GM19397 (cell line): ENCODE results near the gene COX6B1.
"Not testable (repeated sequence)": the region's sequence is repeated elsewhere in the genome, so short reads cannot be mapped to it uniquely, and the experiment has no call there.

Source experiments
- ATAC-seq: cut with Tn5 transposase; IDR thresholded peaks from one replicate; pipeline ENCODE4 v1.9.1; 2021; ENCODE audit warnings: mild to moderate bottlenecking, moderate library complexity; ENCODE audit not compliant: unreplicated experiment

Gene COX6B1

GRCh38 chr19:35633727-35634440 lies 14.2 kb upstream of the COX6B1 start:
- ATAC-seq = no peak

GRCh38 chr19:35636651-35637050 lies 11.5 kb upstream of the COX6B1 start:
- no peak for ATAC-seq

DNA sequence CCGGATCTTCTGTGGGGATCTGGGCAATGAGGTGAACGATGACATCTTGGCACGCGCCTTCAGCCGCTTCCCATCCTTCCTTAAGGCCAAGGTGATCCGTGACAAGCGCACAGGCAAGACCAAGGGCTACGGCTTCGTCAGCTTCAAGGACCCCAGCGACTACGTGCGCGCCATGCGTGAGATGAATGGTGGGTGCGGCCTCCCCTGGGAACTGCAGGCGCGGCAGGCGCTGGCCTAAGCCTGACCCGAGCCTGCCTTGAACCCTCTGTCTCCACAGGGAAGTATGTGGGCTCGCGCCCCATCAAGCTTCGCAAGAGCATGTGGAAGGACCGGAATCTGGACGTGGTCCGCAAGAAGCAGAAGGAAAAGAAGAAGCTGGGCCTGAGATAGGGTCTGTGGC lies 11.0 kb upstream of the COX6B1 start:
- ATAC-seq = no peak

- ATAC-seq = no peak
Observed at GRCh38 chr19:35639321-35639639, 8.8 kb upstream of the COX6B1 start.

- ATAC-seq = no peak
Observed at GRCh38 chr19:35639863-35640262, 8.3 kb upstream of the COX6B1 start.

- no peak for ATAC-seq
Observed at GRCh38 chr19:35641515-35642151, 6.5 kb upstream of the COX6B1 start, which contains the start of gene ETV2. ETV2 (plus strand) TSS chr19:35641745; CDS start chr19:35642461, 716 bp downstream.

- ATAC-seq = no peak
Observed at GRCh38 chr19:35642312-35642711, 5.8 kb upstream of the COX6B1 start.

DNA sequence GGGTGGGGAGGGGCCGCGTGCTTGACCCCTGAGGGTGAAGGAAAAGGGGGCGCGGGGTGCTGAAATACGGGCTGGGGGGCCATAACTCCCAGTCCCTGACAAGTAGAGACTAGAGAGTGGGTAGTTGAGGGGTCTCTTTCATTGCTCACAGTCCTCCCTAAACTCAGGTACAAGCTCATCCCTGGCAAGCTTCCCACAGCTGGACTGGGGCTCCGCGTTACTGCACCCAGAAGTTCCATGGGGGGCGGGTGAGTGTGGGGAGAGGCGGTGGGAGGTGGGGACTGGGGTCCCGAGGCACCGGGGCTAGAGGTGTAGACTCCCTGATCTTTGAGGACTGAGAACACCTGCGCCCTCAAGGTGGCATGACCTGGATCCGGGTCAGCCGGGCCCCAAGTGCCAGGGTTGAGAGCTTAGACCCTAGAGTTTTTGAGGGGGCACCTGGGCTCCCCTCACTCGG lies 5.3 kb upstream of the COX6B1 start:
- ATAC-seq = no peak

DNA sequence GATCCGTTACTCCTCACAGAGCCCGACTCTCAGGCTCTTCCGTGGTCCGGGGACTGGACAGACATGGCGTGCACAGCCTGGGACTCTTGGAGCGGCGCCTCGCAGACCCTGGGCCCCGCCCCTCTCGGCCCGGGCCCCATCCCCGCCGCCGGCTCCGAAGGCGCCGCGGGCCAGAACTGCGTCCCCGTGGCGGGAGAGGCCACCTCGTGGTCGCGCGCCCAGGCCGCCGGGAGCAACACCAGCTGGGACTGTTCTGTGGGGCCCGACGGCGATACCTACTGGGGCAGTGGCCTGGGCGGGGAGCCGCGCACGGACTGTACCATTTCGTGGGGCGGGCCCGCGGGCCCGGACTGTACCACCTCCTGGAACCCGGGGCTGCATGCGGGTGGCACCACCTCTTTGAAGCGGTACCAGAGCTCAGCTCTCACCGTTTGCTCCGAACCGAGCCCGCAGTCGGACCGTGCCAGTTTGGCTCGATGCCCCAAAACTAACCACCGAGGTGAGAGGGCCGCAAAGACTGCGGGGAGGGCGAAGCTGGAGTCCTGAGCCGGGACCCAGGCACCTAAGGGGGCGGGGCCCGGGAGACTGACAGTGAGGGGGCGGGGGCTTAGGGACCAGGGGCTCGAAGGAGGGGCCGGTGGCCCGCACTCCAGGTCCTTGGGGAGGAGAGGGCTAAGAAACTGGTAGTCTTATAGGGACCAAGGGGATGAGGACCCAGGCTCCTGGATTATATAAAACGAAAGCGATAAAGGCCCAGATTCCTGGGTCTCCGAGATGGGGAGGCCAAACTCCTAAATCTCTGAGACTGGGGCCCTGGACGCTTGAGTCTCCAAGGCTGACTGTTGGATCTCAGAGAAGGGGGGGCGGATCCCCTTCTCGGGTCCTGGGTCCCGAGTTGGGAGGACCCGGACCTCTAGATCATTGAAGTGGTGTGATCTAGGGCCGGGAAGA lies 4.6 kb upstream of the COX6B1 start:
- ATAC-seq = peak; percentile 49

DNA sequence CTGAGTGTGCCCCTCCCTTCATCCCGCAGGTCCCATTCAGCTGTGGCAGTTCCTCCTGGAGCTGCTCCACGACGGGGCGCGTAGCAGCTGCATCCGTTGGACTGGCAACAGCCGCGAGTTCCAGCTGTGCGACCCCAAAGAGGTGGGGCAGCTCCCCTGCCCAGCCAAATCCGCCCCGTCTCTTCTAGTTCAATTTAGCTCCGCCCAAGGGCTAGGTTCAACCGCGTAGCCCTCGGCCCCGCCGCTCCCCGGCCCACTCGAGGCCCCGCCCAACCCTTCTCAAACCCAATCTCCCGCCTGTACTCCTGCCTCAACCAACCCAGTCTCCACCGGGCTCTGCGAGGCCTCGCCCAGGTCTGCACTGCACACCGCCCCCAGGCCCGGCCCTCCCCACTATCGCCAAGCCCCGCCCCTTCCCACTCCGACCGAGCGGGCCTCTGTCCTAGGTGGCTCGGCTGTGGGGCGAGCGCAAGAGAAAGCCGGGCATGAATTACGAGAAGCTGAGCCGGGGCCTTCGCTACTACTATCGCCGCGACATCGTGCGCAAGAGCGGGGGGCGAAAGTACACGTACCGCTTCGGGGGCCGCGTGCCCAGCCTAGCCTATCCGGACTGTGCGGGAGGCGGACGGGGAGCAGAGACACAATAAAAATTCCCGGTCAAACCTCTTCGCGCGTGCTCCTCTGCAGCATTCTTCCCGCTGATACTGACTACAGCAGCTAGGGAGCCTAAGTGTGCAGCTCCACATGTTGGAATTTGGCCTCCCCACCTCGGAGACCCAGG lies 3.7 kb upstream of the COX6B1 start:
- peak; percentile 57 for ATAC-seq

DNA sequence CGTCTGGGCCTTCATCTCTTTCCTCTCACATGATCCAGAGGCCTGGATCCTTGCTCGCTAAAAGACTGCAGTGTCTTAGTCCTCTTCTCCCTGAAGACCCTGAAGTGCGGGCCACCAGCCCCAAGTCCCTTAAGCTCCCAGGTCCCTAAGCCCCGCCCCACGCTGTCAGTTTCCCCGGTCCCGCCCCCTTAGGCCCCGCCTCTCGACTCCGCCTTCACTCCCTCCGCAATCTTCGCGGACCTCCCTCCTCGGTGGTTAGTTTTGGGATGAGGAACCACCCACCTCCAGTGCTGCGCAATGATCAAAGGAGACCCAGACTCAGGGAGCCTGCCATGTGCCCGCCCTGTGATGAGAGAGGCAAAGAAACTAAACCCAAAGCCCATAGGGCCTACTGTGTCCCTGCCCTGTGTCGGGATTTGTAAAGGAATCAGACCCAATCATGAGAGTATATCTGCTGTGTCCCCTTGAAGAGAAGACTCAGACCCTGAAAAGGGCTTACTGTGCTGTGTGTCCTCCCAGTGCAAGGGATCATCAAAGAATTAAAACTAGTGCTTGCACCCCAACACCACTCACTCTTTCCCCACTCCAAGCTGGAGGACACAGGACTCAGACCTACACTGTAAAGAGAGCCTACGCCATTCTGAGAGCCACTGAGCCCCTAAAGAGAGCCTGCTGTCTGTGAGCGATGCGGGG lies 3.0 kb upstream of the COX6B1 start:
- ATAC-seq = no peak

- no peak for ATAC-seq
Observed at GRCh38 chr19:35645680-35646511, 2.2 kb upstream of the COX6B1 start.

- no peak for ATAC-seq
Observed at GRCh38 chr19:35650581-35650980, 2.5 kb downstream of the COX6B1 start.

DNA sequence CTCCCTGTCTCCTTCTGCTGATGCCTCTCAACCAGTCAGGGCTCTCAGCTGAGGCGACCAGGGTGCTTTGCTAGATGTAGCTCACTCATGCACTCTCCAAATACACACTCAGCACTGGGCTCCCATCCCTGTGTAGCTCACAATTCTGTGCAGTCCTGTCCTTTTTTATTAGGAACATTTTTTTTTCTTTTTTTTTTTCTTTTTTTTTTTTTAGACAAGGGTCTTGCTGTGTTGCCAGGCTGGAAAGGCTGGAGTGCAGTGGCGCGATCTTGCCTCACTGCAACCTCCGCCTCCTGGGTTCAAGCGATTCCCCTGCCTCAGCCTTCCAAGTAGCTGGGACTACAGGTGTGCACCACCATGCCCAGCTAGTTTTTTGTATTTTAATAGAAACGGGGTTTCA lies 6.7 kb downstream of the COX6B1 start:
- ATAC-seq = not testable (repeated sequence)

- ATAC-seq = no peak
Observed at GRCh38 chr19:35655600-35655999, 7.5 kb downstream of the COX6B1 start.

DNA sequence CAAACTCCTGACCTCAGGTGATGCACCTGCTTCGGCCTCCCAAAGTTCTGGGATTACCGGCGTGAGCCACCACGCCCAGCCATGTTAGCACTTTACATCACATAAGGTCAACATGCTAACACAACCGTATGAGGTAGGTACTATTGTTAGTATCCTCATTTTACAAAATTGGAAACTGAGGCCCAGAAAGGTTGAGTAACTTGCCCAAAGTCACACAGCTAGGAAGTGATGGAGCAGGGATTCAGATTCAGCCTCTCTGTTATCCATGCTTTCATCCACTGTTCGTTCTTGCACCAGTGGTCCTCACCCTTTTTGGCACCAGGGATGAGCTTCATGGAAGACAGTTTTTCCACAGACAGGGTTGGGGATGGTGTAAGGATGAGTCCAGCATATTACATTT lies 8.6 kb downstream of the COX6B1 start:
- ATAC-seq = no peak

- no peak for ATAC-seq
Observed at GRCh38 chr19:35657904-35658700, 10.0 kb downstream of the COX6B1 start.

GRCh38 chr19:35661995-35662340 lies 13.8 kb downstream of the COX6B1 start:
- ATAC-seq = no peak

GRCh38 chr19:35663981-35664380 lies 15.9 kb downstream of the COX6B1 start:
- ATAC-seq = no peak
